GM21737 (cell line): ENCODE results near the gene ASTN2.
"Not testable (repeated sequence)": the region's sequence is repeated elsewhere in the genome, so short reads cannot be mapped to it uniquely, and the experiment has no call there.

Experiments used
- ATAC-seq: cut with Tn5 transposase; IDR thresholded peaks from one replicate; pipeline ENCODE4 v1.9.1; 2021; ENCODE audit warnings: mild to moderate bottlenecking, moderate library complexity; ENCODE audit not compliant: unreplicated experiment

Gene ASTN2

DNA sequence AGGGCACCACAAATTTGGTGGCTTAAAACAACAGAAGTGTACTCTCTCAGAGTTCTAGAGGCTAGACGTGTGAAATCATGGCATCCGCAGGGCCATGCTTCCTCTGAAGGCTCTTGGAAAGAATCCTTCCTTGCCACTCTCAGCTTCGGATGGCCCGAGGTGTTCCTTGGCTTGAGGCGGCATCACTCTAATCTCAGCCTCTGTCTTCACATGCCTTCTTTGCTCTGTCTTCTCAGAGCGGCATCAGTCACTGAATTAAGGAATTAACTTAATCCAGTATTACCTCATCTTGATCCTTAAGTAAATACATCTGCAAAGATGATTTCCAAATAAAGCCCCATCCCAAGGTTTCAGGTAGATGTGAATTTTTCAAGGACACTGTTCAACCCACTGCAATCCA lies 938.9 kb downstream of the ASTN2 start:
- ATAC-seq: no peak

DNA sequence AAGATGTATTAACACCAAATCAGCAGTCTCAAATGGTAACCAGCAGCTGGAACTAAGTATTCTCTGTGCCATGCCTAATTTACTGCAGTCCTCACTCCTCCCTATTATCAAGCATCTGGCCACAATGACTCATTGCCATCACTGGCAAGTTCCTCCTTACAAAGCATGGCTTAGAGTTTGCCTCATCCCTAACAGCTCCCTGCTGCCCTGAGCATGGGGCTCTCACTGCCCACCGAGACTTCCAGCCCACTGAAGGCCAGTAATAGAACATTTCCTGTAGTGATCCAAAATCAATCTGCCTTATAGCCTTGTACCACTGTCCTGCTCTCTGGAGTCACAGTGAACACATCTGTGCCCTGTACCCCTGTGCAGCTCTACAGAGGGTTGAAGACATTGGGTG lies 939.7 kb downstream of the ASTN2 start:
- ATAC-seq: no peak

DNA sequence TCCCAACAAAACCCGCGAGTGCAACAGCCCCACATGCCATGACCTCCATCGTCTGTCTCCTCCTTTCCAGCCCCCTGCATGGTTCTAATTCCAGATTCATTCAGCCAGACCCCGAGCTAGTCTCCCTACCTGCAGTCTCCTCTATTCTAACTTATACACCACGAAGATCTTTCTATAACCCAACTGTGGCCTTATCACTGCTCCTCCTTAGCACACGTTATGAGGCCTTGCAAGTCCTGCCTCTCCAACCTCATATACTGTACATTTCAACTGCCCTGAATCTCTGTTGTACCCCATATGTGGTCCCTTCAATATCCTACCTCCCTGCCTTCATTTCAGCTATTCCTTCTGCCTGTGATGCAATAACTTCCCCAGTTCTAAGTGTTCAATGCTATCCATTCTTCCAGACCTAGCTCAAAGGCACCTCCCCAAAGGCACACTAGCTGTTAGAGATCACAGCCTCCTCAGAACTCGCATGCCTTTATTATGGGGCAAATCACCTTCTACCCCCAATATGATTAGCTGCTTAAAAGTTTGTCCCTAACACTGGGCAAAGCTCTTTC lies 942.8 kb downstream of the ASTN2 start:
- ATAC-seq: no peak

DNA sequence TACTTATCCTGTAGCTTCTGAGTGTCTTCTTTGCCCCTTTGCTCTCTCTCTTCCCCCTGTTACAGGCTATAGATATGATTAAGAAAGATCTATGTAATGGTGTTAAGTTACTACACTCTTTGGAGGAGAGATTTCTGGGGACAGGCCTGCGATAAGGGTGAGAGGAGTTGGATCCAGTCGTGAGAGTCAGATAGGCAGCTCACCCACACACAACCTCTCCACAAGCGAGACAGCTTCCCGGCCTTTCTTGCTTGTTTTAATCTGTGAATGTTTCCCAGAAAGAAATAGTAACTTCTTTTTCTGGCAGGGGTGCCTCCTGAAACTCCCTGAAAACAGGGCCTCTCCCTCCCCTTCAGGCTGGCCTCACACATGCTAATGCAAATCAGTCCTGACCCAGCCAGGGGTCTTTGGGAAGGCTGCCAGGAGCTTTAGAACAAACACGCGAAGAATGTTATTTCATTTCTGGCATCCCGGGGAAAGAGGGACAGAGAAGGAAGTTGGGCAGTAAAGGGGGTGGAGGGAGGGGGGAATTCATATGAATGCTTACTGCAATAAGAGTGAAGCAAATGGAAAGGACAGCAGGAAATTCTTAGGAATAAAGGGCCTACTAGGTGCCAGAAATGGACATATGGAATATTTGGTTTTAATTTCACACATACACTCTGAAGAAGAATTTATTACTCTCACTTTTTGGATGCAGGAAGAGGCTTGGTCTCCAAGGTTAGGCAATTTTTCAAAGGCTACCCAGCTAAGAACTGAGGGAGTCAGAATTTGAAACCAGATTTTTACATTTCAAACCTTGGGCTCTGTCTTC lies 943.6 kb downstream of the ASTN2 start:
- no peak for ATAC-seq

DNA sequence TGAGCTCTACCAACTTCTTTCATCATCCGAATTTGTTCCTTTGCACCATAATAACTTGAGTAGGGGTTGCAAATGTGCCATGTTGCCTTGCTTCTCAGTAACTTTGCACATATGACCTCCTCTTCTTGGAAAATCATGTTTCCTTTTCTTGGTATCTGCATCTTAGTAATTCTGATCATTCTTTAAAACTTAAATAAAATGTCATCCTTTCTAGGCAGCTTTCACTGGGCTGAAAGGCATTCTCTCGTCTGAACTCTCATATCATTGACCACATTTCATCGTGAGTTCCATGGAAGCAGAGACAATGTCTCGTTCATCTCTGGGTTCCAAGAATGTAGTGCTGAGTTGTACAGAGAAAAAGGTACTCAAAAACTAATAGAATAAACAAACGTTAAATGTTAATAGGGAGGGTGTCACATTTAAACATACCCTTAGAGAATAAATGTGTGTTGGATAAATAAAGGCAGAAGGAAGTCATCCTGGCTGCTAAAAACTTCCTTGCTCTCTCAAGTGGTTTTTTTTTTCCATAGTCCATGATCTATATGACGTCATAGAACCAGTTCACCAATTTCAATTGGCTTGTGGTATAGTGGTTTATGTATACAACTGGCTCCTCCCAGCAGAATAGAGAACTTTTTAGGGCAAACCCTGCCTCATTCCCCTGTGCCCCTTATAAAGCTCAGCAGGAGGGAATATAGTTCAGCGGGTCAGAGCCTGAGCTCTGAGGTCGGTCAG lies 945.9 kb downstream of the ASTN2 start:
- no peak for ATAC-seq

DNA sequence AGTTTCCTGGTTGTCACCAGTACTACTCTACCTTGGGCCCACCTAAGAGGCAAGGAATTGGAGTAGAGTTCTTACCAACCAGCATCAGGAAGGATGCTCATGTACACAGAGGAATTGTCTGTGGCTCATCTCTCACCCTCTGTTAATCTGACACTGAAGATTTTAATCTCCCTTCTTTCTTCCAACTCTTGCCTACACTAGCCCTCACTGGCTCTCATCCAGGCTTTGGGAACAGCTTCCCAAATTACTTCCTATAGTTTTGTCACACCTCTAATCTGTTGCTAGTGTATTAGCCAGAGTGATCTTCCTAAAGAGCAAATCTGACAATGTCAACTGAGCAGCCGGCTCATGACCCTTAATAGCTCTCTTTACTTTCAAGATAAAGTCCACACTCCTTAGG lies 946.5 kb downstream of the ASTN2 start:
- no peak for ATAC-seq

DNA sequence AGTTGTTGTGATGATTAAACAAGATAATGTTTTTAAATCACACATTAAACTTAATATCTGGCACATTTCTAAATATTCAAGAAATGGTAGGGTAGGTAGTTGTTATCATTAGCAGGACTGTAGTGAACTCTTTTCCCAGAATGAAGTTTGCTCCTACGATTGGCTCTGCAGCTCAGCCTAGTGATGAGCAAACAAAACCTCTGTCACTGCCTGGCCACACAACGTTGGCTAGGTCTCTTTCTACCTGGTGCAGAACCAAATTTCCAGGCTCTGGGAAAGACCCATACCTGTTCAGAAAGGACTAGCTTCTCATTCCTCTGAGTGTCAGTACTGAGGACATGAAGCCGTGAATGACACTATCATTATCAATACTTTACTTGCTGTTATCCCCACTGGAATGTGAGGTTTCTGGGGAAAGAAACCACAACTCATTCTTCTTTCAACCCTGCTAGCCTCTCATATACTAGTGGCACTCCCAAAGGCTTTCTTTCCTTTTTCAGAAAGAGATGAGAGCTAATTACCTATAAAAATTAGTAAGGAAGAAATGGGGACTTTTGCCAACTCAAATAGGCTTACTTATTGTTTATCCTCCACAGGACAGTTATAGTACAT lies 947.0 kb downstream of the ASTN2 start:
- ATAC-seq: no peak

DNA sequence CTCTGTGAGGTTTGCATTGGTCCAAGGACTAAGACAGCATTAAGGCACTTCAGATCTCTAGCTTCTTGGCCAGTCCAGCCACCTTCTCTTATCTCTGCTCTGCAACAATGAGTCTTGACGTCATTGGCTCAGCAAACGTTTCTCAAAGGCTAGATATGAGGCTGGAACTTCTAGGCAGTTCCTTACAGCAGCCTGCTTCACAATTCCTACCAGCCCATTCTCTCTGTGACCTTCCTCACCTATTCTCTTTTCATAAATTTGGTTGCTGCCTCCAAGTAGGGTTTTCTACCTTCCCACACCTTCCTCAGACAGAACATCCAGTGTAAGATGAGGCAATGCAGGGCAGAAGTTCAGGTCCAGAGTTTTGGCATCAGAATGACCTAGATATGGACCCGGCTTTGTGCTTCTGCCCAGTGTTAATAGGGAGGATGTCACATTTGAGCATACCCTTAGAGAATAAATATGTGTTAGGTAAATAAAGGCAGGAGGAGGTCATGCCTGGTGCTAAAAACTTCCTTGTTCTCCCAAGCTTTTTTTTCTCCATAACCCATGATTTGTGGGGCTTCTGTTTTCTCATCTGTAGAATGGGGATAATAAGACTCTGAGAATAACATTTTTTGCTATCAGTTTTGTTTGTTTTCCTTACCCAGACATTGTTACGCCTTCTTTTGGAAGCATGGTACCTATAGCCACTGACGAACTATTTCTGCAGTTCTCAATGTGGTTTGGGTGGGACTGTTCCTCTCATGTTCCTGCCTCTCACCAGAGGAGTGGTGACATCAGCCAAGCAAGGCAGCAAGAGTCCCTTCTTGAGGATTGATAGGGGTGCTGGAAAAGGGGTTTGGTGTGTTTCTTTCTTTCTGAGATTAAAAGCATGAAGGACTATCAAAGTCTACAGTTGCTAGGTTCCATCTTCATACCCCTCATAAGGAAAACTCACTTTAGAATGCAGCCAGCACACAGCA lies 948.3 kb downstream of the ASTN2 start:
- ATAC-seq: no peak

DNA sequence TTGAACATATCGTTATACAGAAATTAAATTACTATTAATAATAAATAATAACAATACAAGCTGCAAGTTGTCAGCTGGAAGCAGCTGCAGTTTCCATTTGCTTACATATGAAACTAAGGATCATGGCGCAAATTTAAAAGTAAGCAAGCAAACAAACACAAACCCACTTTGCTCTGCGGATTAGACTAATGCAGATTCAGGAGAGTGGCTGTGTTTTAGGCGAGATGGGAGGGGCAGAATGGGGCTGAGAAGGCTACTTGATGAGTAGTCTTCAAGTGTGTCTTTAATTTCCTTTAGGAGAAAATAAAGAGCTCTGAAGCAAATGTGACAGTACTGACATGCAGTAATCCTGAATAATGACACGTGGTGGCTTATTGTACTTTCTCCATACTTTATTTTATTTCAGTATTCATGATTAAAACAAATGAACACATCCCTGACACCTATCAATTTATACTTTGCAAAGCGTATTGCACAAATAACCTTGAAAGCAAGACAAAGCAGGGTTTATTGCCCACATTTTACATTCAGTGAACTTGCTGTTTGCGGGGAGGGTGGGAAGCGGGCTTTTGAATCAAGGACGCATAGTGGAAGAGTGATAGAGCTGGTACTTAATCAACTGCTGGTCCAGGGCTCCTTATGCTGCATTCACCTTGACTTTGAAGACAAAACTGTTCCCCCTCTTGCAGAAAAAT lies 949.1 kb downstream of the ASTN2 start:
- ATAC-seq: no peak

DNA sequence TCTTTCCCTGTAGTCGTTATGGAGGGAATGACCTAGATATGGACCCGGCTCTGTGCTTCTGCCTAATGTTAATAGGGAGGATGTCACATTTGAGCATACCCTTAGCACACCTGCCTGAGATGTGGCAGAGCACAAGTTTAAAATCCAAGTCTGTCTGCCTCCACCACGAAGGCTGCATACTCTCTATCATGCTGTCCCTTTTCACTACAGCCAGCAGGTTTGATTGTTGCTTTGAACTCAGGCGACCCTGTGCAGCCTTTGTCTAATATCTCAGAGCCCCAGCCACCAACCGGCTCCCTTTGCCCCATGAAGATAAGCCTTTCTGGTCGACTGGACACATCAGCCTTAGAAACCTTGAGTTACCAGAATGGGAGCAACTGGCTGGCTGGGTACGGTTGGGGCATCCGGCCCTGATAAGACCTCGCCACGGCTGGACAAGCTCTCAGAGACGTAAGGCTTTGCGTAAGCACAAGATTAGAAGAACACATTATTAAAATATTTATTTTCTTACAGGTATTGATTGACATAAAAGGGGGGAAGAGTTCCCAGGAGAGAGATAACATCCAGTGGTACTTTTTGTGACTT lies 949.8 kb downstream of the ASTN2 start:
- no peak for ATAC-seq

DNA sequence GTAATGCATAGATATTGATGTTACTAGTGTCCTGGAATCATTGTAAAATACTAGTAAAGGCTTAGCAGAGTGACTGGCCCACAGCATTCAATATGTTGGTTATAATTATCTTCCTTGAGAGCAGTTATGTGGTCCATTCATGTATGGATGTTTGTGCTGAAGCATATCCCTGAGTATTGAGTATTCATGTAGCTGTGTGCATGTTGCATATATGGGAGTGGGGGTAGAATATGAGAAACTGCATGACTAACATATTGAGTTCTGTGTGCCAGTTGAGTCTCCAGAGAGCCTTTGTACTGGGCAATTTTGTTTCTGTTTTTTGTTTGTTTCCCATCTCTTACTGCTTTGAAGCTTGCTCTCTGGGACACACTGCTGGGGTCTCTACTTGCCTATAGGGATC lies 950.4 kb downstream of the ASTN2 start:
- ATAC-seq: no peak

DNA sequence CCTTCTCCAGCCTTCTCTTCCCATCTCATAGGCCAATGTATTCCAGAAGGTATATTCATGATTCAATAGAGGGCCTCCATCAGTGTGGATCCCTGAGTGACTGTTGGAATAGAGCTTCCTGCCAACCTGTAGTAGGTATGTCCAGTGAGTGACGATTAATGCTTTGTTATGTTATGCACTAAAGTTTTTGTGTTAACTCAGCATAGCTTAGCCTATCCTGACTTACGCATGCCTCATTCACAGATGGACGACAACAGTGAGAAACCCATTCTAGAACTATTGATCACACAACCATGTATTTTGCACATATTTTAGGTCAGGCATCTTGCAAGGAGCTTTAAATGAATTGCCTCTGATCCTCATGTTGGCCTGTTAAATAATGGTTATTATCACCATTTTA lies 953.2 kb downstream of the ASTN2 start:
- ATAC-seq: no peak

DNA sequence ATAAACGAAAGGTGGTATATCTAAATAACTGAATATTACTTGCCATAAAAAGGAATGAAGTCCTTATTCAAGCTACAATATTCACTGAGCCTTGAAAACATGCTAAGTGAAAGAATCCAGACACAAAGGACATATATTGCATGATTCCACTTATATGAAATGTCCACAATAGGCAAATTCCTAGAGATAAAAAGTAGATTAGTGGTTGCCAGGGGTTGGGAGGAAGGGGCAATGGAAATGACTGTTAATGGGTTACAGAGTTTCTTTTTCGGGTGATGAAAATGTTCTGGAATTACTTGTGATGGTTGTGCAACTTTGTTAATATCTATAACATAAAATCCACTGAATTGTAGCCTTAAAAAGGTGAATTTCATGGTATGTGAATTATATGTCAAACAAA lies 954.8 kb downstream of the ASTN2 start:
- ATAC-seq: no peak

DNA sequence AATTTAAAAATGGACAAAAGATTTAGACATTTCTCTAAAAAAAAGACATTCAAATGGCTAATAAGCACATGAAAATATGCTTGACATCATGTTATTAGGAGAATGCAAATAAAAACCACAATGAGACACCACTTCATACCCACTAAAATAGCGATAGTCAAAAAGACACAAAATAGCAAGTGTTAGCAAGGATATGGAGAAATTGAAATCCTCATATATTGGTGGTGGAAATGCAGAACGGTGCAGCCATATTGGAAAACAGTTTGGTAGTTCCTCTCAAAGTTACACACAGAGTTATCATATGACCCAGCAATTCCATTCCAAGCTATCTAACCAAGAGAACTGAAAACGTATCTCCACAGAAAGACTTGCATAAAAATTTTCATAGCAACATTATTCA lies 955.3 kb downstream of the ASTN2 start:
- no peak for ATAC-seq

DNA sequence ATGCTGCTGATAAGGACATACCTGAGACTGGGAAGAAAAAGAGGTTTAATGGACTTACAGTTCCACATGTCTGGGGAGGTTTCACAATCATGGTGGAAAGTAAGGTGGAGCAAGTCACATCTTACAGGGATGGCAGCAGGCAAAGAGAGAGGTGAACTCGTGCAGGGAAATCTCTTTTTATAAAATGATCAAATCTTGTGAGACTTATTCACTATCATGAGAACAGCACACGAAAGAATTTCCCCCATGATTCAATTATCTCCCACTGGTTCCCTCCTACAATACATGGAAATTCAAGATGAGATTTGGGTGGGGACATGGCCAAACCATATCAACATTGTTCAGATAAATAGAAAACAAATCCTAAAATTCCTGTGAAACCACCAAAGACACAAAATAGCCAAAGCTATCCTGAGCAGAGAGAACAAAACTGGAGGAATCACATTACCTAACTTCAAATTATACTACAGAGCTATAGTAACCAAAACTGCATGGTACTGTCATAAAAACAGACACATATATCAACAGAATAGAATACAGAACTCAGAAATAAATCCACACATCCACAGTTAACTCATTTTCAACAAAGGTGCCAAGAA lies 958.3 kb downstream of the ASTN2 start:
- ATAC-seq: no peak

DNA sequence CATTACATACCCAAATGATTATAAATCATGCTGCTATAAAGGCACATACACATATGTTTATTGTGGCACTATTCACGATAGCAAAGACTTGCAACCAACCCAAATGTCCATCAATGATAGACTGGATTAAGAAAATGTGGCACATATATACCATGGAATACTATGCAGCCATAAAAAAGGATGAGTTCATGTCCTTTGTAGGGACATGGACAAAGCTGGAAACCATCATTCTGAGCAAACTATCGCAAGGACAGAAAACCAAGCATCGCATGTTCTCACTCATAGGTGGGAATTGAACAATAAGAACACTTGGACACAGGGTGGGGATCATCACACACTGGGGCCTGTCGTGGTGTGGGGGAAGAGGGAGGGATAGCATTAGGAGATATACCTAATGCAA lies 960.3 kb downstream of the ASTN2 start:
- ATAC-seq: not testable (repeated sequence)

DNA sequence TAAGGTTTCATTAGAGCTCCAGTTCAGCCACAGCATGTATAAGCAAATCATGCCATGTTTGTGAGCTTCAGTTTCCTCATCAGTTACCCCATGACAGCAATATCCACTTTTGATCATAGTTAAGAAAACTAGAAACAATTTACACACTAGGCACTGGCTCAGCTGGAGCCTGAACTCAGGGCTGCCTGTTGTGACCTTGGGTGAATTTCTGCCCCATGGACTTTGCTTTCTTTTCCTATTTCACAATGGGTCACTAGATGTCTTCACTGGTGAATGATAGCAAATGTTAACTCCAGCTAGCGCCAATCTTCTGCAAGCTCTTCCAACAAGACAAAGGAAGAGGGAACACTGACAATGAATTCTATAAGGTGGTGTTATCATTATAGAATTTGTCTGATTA lies 961.1 kb downstream of the ASTN2 start:
- ATAC-seq: no peak

DNA sequence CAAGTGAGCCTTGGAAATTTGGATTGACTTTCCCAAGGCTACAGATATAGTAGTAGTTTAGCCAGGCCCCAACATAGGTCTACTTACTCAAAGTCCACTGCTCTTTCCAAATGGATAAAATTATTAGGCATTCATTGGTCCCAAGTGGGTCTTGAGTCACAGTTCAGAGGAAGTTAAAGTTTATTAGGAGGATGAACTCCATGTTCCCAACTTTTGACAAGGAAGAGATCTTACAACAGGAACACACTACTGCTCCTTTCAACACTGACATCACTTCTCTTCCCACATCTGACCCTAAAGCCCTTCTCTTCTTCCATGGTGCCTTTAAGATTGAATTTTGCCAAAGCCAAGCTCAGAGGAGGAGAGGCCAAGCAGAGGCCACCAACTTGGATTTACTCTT lies 962.2 kb downstream of the ASTN2 start:
- no peak for ATAC-seq

DNA sequence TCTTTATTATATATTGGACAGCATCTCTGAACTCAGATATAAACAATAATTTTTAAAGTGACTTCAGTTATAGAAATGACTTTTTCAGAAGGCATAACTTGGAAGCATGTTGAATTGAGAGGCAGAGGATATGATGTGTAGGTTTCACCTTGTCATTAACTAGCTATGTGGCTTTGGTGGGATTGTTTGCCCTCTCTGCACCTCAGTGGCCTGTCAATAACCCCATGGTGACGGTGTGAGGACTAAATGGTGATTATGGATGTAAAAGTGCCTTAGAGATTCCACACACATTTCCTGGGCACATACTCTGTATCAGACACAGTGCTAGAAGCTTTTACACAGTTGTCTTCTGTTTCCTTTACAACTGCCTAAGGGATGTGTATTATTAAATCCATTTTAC lies 962.6 kb downstream of the ASTN2 start:
- ATAC-seq: no peak
